ENCODE measurements around the gene CHAT. TPM values are rescaled to one million over a fixed set of nuclear protein-coding genes. Genes with fewer than 3 reads are reported as not detected.

The CHAT gene
- total and polyA plus RNA-seq, 8 donors, result 0.28 TPM; not detected in 7

DNA sequence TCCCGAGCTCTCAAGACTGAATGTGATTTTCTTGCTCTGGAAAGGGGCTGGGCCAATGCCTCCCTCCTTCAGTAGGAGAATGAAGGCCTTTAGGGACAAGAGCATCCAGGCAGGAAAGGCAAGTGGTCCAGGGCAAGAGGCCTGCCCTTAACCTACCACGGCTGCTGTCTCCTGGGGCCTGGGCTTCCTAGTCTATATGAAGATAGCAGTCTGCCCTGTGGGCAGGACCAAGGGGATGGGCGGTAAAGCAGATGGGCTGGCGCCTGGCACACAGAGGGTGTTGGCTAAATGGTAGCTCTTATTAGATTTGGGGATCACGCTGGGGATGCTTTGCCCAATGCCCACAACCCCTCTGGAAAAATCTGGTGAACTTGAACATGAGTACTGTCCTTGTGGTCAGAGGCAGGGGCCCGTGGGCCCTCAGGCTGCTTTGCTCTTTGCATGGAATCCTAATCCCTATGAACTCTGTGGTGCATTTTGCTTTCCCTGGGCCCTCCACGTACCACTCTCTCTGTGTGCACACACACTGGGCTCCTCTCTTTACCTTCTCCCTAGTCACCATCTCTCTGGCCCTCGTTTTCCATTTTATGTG, 20.3 kb downstream of the CHAT start:
- WGBS, 2 donors, result 58 to 65% methylated on average over 8 of the region's 8 CpGs
- no peaks in the 10 kb centered on the region for H3K4me1 ChIP-seq

GRCh38 chr10:49642311-49642710, 28.5 kb downstream of the CHAT start:
- Histone ChIP-seq H3K4me3 (no peak overlapping the region), H3K27me3 (peaks cover 0 to 12% (median 0%) of the 10 kb centered on the region in 4 donors), H3K27ac (no peak overlapping the region), H3K36me3 (no peaks in the 10 kb centered on the region), H3K9me3 (no peaks in the 10 kb centered on the region), H3K4me1 (no peaks in the 10 kb centered on the region)
- no peak for ATAC-seq
- no peak for TF ChIP-seq CTCF (IDR thresholded peaks at IDR 0.05)
- DNase-seq, result no peak
- intact Hi-C loops (cut with DNase I), result no loop called here
- FAIRE-seq, result no peak
- 70 to 83% methylated on average over 3 of the region's 3 CpGs for WGBS, 2 donors

More for the DNA sequence above, 20.3 kb downstream of the CHAT start:
- DNase-seq (no peak), FAIRE-seq (no peak), ATAC-seq (no peak)
- H3K27ac ChIP-seq, result no peak overlapping the region
- H3K9me3 ChIP-seq, result no peaks in the 10 kb centered on the region
- no peaks in the 10 kb centered on the region for H3K27me3 ChIP-seq
- no peak for TF ChIP-seq CTCF (IDR thresholded peaks at IDR 0.05)
- intact Hi-C loops (cut with DNase I), result no loop called here
- H3K4me3 ChIP-seq, result no peak overlapping the region
- no peaks in the 10 kb centered on the region for H3K36me3 ChIP-seq

DNA sequence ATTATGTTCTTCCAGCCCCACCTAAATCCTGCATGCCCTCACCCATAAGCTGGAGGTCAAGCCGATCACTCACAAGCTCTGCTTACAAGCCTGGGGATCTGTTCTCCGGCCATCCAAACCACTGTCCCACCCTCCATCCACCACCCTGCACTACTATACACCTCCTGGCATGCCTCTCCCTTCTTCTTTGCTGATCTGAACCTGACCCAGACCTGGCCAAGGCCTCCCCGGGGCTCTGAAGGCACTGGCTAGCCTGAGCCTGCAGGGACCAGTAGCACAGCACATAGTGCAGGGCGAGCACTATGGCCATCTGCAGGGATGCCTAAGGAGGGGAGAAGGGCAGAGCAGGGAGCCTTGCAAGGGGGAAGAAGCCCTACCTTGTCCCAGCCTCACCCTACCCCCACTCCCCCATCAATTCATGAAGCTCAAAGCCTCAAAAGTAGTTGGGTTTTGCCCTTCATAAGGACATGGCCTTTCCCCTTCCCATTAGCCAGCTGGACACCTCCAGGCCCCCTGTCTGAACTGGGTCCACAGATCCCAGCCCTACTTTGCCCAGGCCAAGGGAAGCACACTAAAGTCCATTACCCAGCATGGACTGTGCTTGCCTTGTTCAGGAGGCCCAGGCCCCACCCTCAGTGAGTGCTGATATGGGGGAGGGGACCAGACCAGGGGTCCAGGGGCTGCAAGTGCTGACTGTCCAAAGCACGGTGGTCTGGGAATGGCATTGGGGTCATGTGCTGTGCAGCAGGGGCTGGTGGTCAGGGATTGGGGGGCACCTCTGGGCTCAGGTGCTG, 29.6 kb downstream of the CHAT start:
- H3K4me1 ChIP-seq, result no peaks in the 10 kb centered on the region
- DNase-seq, result no peak
- peaks cover 0 to 12% (median 0%) of the 10 kb centered on the region in 4 donors for H3K27me3 ChIP-seq
- no peaks in the 10 kb centered on the region for H3K36me3 ChIP-seq
- TF ChIP-seq CTCF (IDR thresholded peaks at IDR 0.05), result no peak
- no peak overlapping the region for H3K27ac ChIP-seq
- WGBS, 2 donors, result 72 to 81% methylated on average over 5 of the region's 5 CpGs
- intact Hi-C loops (cut with DNase I), result no loop called here
- no peak overlapping the region for H3K4me3 ChIP-seq
- H3K9me3 ChIP-seq, result no peaks in the 10 kb centered on the region
- no peak for FAIRE-seq
- ATAC-seq, result no peak

DNA sequence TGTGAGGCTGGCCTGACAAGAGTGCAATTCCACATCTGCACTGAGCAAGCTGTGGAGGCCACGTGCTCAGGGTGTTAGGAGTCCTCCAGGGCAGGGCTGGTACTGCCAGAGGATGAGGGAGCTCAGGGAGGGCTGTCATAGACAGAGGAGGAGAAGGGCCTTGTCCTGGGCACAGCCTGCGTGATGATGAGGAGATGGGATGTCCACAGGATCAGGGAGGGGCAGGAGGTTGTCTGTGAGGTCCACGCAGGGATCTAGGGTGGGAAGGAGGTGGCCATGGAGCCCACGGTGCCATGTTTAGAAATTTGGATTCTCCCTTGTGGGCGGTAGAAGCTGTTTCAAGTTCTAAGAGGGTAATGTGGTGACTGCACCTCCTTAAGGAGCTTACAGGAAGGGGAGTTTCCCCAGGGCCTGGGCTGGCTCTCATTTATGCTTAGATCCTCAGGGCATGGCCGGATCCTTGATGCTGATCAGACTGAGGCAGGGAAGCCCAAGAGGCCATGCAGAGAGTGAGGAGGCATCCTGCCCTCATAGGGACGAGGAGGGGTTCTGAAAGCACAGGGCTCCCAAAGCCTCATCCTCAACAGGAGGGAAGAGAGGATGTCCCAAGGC, 30.3 kb downstream of the CHAT start:
- no peak for DNase-seq
- Histone ChIP-seq H3K27me3 (peaks cover 0 to 12% (median 0%) of the 10 kb centered on the region in 4 donors), H3K27ac (no peak overlapping the region), H3K4me1 (no peaks in the 10 kb centered on the region), H3K36me3 (no peaks in the 10 kb centered on the region), H3K9me3 (no peaks in the 10 kb centered on the region), H3K4me3 (no peak overlapping the region)
- ATAC-seq, result no peak
- intact Hi-C loops (cut with DNase I), result no loop called here
- no peak for TF ChIP-seq CTCF (IDR thresholded peaks at IDR 0.05)
- FAIRE-seq, result no peak
- WGBS, 2 donors, result 52 to 63% methylated on average over 7 of the region's 7 CpGs

All from pancreas (tissue), 10 donors.